ENCODE data around the gene LAMB1. TPM values are rescaled to one million over a fixed set of nuclear protein-coding genes. Genes with fewer than 3 reads are reported as not detected.

LAMB1 gene
- total RNA-seq, 2 donors from 2014 or later, result 91.6 to 130 TPM

DNA sequence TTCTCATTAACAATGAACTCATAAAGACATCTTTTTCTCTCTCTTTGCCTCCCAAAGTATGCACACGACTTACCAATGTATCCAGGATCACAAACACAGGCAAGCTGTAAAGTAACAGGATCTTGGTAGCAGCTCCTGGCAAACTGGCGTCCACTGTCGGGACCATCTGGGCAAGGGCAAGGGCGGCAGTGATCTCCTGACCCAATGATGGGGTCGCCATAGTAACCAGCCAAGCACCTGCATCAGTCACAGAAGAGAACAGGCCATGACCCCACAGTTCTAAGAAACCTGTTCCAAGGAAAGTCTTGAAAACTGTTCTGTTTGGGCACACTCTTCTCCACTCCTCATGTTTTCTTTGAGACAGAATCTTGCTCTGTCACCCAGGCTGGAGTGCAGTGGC, 47.6 kb downstream of the LAMB1 start:
- intact Hi-C loops (cut with DNase I), result no loop called here
- 82 to 84% methylated on average over 5 of the region's 5 CpGs for WGBS, 2 donors

GRCh38 chr7:107953924-107954303, 49.0 kb downstream of the LAMB1 start:
- H3K4me1 ChIP-seq, result peaks cover 46% of the 10 kb centered on the region
- no peak for ATAC-seq
- intact Hi-C loops (cut with DNase I), result no loop called here

More for the DNA sequence above, 47.6 kb downstream of the LAMB1 start:
- TF ChIP-seq CTCF (IDR thresholded peaks at IDR 0.05) (no peak), POLR2A (IDR thresholded peaks at IDR 0.05) (no peak)
- Histone ChIP-seq H3K36me3 (replicated peaks in 1 of 2; ENCODE audit: insufficient read depth in 1 of 2, low read depth in 2 of 2) (peaks cover 5 to 9% of the 10 kb centered on the region in 2 donors), H3K27ac (no peak overlapping the region), H3K4me3 (no peak overlapping the region), H3K9me3 (no peaks in the 10 kb centered on the region), H3K4me1 (peaks cover 31% of the 10 kb centered on the region), H3K27me3 (no peaks in the 10 kb centered on the region)
- DNase-seq (no peak), ATAC-seq (no peak)

GRCh38 chr7:107953265-107953923, 49.6 kb downstream of the LAMB1 start:
- peaks cover 51% of the 10 kb centered on the region for H3K4me1 ChIP-seq
- H3K9me3 ChIP-seq, result no peaks in the 10 kb centered on the region
- no peaks in the 10 kb centered on the region for H3K27me3 ChIP-seq
- no peak overlapping the region for H3K4me3 ChIP-seq
- WGBS, 2 donors, result 72 to 86% methylated on average over 10 of the region's 10 CpGs
- DNase-seq (no peak), ATAC-seq (no peak)
- peak overlapping the region in 2 of 4 donors; percentile 41 to 55 for H3K27ac ChIP-seq
- H3K36me3 ChIP-seq (replicated peaks in 1 of 2; ENCODE audit: insufficient read depth in 1 of 2, low read depth in 2 of 2), result no peaks in the 10 kb centered on the region
- intact Hi-C loops (cut with DNase I), result no loop called here
- TF ChIP-seq CTCF (IDR thresholded peaks at IDR 0.05) (no peak), POLR2A (IDR thresholded peaks at IDR 0.05) (no peak)

More at GRCh38 chr7:107953924-107954303, 49.0 kb downstream of the LAMB1 start:
- no peaks in the 10 kb centered on the region for H3K27me3 ChIP-seq
- 84 to 88% methylated on average over 2 of the region's 2 CpGs for WGBS, 2 donors
- H3K4me3 ChIP-seq, result no peak overlapping the region
- peak overlapping the region in 1 of 4 donors; percentile 4 for H3K27ac ChIP-seq
- H3K36me3 ChIP-seq (replicated peaks in 1 of 2; ENCODE audit: insufficient read depth in 1 of 2, low read depth in 2 of 2), result no peaks in the 10 kb centered on the region
- H3K9me3 ChIP-seq, result no peaks in the 10 kb centered on the region
- TF ChIP-seq CTCF (IDR thresholded peaks at IDR 0.05) (no peak), POLR2A (IDR thresholded peaks at IDR 0.05) (no peak)
- DNase-seq, result no peak

GRCh38 chr7:107951896-107952295, 51.1 kb downstream of the LAMB1 start:
- Histone ChIP-seq H3K4me1 (peaks cover 53% of the 10 kb centered on the region), H3K9me3 (no peaks in the 10 kb centered on the region), H3K27me3 (no peaks in the 10 kb centered on the region), H3K27ac (peak overlapping the region in 3 of 4 donors; percentile 54 to 58 (median 54)), H3K4me3 (no peak overlapping the region), H3K36me3 (replicated peaks in 1 of 2; ENCODE audit: insufficient read depth in 1 of 2, low read depth in 2 of 2) (no peaks in the 10 kb centered on the region)
- 57 to 74% methylated on average over 9 of the region's 9 CpGs for WGBS, 2 donors
- DNase-seq (peak in 3 of 4 donors; percentile 29 to 37 (median 31)), ATAC-seq (no peak)
- intact Hi-C loops (cut with DNase I), result no loop called here
- TF ChIP-seq CTCF (IDR thresholded peaks at IDR 0.05) (no peak), POLR2A (IDR thresholded peaks at IDR 0.05) (no peak)

Measured in body of pancreas (tissue), 4 donors.